Brain microvascular endothelial cell (primary cell): ENCODE data around the gene VAV2.

Experiments used
- DNase-seq: peaks from one replicate; pipeline ENCODE4 v3.0.0-alpha.2; 2020
- H3K27ac ChIP-seq: fragments of 250-450 bp; sonication (Bioruptor Pico); 2 replicates; pipeline ENCODE4 v1.5.1; 2020; ENCODE audit warnings: mild to moderate bottlenecking, moderate library complexity
- H3K27me3 ChIP-seq: fragments of 250-450 bp; sonication (Bioruptor Pico); replicated peaks from 2 replicates; pipeline ENCODE4 v1.5.1; 2020; ENCODE audit warnings: mild to moderate bottlenecking
- H3K36me3 ChIP-seq: fragments of 250-450 bp; sonication (Bioruptor Pico); replicated peaks from 2 replicates; pipeline ENCODE4 v1.5.1; 2020; ENCODE audit warnings: mild to moderate bottlenecking
- H3K4me3 ChIP-seq: 2 replicates; pipeline ENCODE4 v1.5.1; 2011; ENCODE audit warnings: low read depth, mild to moderate bottlenecking, control low read depth, low read length, moderate library complexity
- CTCF ChIP-seq: IDR thresholded peaks from 2 replicates; pipeline ENCODE4 v1.5.1; 2011; ENCODE audit warnings: low read depth, mild to moderate bottlenecking, moderate library complexity, low read length, control low read depth, inconsistent platforms; ENCODE audit errors: missing control alignments
- in situ Hi-C: cut with HindIII; loops from 2 replicates; pipeline ENCODE4 v1.10.0; 2017; ENCODE audit warnings: low sequenced_read_pairs, low pct_ligation_motif_present

VAV2 gene

DNA sequence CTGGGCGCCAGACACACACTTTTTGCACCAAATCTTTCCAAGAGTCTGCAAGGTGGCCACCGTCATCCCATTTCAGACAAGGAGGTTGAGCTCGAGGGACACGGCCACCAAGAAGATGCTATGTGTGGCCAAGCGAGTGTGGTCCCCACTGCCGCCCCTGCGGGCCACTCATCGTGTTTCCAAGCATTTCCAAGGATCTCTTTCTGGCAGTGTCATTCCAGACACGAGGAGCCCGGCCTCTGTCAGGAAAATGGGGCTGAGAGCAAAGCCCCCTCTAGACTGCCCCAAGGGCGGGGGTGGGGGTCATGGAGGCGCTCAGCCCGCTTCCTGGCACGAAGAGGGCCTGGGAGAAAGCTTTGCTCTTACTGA, 10.6 kb downstream of the VAV2 start:
- Histone ChIP-seq H3K36me3 (no peaks in the 10 kb centered on the region), H3K27me3 (no peaks in the 10 kb centered on the region), H3K27ac (no peak overlapping the region), H3K4me3 (no peak overlapping the region)
- no peak for TF ChIP-seq CTCF
- in situ Hi-C loops, result no loop called here
- DNase-seq, result no peak

DNA sequence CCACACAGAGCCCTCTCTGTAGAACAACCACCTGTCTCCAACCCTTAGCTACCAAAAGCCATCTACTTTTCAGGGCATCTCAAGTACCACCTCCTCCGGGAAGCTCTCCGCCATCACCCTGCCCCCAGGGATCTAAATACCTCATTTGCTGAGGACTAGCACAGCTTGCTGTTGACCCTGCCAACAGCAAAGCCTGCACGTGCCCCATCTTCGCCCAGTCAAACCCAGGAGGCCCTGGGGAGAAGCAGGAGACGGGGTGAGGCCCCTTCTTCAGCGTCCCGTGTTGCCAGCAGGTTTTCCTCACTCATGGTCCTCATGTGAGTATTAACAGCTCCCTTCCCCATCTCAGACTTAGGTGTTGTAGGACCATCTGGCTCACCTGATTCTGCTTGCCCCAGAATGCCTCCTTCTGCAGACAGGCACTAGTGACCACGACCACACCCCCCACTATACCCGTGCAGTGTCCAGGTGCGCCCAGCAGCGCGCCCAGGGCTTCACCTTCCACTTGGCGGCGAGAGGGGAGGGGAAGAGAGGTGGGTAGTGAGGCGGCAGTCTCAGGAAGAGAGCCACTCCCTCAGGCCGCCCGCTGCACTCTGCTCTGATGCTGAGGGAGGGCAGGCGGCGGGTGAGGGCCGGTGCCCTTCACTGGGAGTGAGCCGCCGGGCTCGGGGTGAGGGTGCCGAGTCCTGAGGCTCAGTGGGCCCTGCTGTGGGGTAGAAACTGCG, 11.1 kb downstream of the VAV2 start:
- H3K27me3 ChIP-seq, result no peaks in the 10 kb centered on the region
- in situ Hi-C loops, result no loop called here
- DNase-seq, result no peak
- TF ChIP-seq CTCF, result no peak
- H3K36me3 ChIP-seq, result no peaks in the 10 kb centered on the region
- H3K4me3 ChIP-seq, result no peak overlapping the region
- no peak overlapping the region for H3K27ac ChIP-seq

DNA sequence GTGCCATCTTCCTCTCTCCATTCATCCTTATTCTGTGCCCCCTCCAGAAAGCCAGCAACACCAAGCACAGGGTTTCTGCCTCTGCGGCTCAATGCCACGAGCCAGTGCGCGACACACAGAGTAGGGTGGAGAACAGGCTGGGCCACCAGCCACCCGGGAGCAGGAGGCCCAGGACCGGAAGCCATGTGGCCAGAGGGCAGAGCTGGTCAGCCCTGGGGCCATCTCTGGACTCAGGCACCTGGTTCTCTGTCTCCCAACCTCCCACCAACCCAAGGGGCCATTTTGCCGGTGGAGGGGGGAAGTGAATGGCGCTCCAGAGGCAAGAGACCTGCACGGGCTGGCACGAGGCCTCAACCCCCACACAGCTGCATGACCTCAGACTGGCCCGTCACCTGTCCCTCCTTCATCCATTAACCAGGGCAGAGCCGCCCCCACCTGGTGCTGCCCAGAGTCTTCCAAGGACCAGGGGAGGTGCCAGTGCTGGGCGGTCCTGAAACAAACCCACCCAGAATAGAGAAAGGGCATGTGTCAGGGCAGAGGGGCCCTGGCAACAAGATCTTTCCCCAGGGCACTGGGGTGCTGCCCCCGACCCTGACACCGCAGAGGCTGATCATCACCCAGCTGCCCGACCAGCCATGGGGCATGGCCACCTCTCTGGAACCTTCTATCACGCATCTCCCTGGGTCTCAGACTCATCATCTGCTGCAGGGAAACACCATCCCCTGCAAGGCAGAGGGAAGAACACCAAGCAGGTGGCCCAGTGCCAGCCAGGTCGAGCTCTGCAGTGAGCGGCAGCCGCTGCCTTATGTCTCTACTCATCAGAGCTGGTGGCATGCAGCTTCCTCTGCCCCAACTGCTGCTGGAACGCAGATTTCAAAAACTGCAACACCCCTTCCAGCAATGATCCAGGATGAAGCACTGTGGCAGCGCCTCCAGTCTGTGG, 11.9 kb downstream of the VAV2 start:
- H3K4me3 ChIP-seq, result no peak overlapping the region
- in situ Hi-C loops, result no loop called here
- H3K36me3 ChIP-seq, result no peaks in the 10 kb centered on the region
- DNase-seq, result no peak
- no peak overlapping the region for H3K27ac ChIP-seq
- TF ChIP-seq CTCF, result no peak
- H3K27me3 ChIP-seq, result no peaks in the 10 kb centered on the region

- no peak overlapping the region for H3K27ac ChIP-seq
- no peaks in the 10 kb centered on the region for H3K27me3 ChIP-seq
- DNase-seq, result no peak
- in situ Hi-C loops, result no loop called here
- no peak for TF ChIP-seq CTCF
- peak overlapping the region; percentile 17 for H3K4me3 ChIP-seq
- no peaks in the 10 kb centered on the region for H3K36me3 ChIP-seq
Measured at GRCh38 chr9:133979273-133979920, 12.7 kb downstream of the VAV2 start.

DNA sequence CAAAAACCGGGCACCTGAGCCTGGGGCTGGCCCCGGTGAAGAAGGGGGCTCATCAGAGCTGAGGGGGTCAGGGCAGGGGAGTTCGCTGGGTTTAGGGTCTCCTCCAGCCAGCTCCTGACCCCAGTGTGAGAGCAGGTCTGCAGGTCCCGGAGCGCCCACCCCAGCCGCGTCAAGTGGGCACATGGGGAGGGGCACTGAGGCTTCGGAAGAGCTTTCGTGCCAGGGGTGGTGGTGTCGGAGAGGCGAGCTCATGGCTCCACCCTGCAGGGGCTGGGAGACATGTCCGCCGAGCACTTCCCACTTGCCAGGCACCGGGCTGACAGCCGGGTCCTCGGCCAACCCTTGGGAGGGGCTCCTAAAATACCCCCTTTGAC, 13.2 kb downstream of the VAV2 start:
- H3K36me3 ChIP-seq, result no peaks in the 10 kb centered on the region
- TF ChIP-seq CTCF, result no peak
- H3K27me3 ChIP-seq, result no peaks in the 10 kb centered on the region
- H3K27ac ChIP-seq, result no peak overlapping the region
- DNase-seq, result no peak
- peak overlapping the region; percentile 17 for H3K4me3 ChIP-seq
- in situ Hi-C loops, result no loop called here
